Parathyroid adenoma (tissue), 2 donors: ENCODE data around the gene LSM7.
"Not testable (repeated sequence)": the region's sequence is repeated elsewhere in the genome, so short reads cannot be mapped to it uniquely, and the experiment has no call there.

ENCODE experiments used
- H2AFZ ChIP-seq: fragments of 300-600 bp; sonication (generic); one replicate; pipeline ENCODE4 v1.7.0; 2017; ENCODE audit warnings: antibody characterized with exemption, mild to moderate bottlenecking
- H3K27ac ChIP-seq: fragments of 300-600 bp; sonication (generic); one replicate; pipeline ENCODE4 v1.7.0; 2017
- H3K27me3 ChIP-seq: fragments of 300-600 bp; sonication (generic); one replicate; pipeline ENCODE4 v1.7.0; 2017; ENCODE audit warnings: low read length; ENCODE audit not compliant: control insufficient read depth, insufficient read depth
- H3K36me3 ChIP-seq: fragments of 300-600 bp; sonication (generic); one replicate; pipeline ENCODE4 v1.7.0; 2017; ENCODE audit warnings: low read length; ENCODE audit not compliant: control insufficient read depth, insufficient read depth
- H3K4me1 ChIP-seq: fragments of 300-600 bp; sonication (generic); one replicate; pipeline ENCODE4 v1.7.0; 2017; ENCODE audit warnings: control low read depth
- H3K4me2 ChIP-seq: fragments of 300-600 bp; sonication (generic); one replicate; pipeline ENCODE4 v1.7.0; 2017; ENCODE audit warnings: low read length
- H3K4me3 ChIP-seq: fragments of 300-600 bp; sonication (generic); one replicate; pipeline ENCODE4 v1.7.0; 2017; ENCODE audit warnings: low read depth, low read length
- H3K79me2 ChIP-seq: fragments of 300-600 bp; sonication (generic); one replicate; pipeline ENCODE4 v1.7.0; 2017; ENCODE audit warnings: control low read depth
- H3K9ac ChIP-seq: fragments of 300-600 bp; sonication (generic); one replicate; pipeline ENCODE4 v1.7.0; 2017; ENCODE audit warnings: mild to moderate bottlenecking
- H3K9me3 ChIP-seq: fragments of 300-600 bp; sonication (generic); one replicate; pipeline ENCODE4 v1.7.0; 2017; ENCODE audit warnings: low read length; ENCODE audit not compliant: control insufficient read depth
- CTCF ChIP-seq: fragments of 300-600 bp; sonication (generic); IDR thresholded peaks from one replicate; pipeline ENCODE4 v1.7.0; 2017; ENCODE audit warnings: antibody characterized with exemption, mild to moderate bottlenecking
- donor health status: primary hyperparathyroidism.

LSM7 gene

GRCh38 chr19:2282062-2282861 is 46.1 kb downstream of the LSM7 start, which contains the start of gene PEAK3:
TSS of gene PEAK3 (minus strand) at chr19:2282175. CDS start at chr19:2280931, 1,244 bp downstream.
- Histone ChIP-seq H3K27ac (no peak within 1 kb of the TSS), H3K4me2 (peak within 1 kb of the TSS; percentile 49), H2AFZ (peak within 1 kb of the TSS; percentile 33), H3K27me3 (no peaks in the 10 kb centered on the region), H3K4me3 (no peak within 1 kb of the TSS), H3K36me3 (no peaks in the 10 kb centered on the region), H3K9ac (no peak within 1 kb of the TSS), H3K79me2 (no peaks in the 10 kb centered on the region), H3K4me1 (no peaks in the 10 kb centered on the region), H3K9me3 (no peaks in the 10 kb centered on the region)
- no peak for TF ChIP-seq CTCF

GRCh38 chr19:2281265-2282061 is 46.9 kb downstream of the LSM7 start:
- H3K4me1 ChIP-seq, H3K9me3 ChIP-seq, H3K4me3 ChIP-seq, H3K27me3 ChIP-seq, H3K27ac ChIP-seq, H3K9ac ChIP-seq, H3K79me2 ChIP-seq, H3K36me3 ChIP-seq: not testable (repeated sequence)
- Histone ChIP-seq H3K4me2 (peak overlapping the region; percentile 49), H2AFZ (peak overlapping the region; percentile 33)

GRCh38 chr19:2280633-2281264 is 47.6 kb downstream of the LSM7 start:
- Histone ChIP-seq H3K36me3 (no peaks in the 10 kb centered on the region), H3K79me2 (no peaks in the 10 kb centered on the region), H3K4me1 (no peaks in the 10 kb centered on the region), H3K9ac (no peak overlapping the region), H3K4me3 (no peak overlapping the region), H3K27ac (no peak overlapping the region), H3K9me3 (no peaks in the 10 kb centered on the region), H2AFZ (no peak overlapping the region), H3K27me3 (no peaks in the 10 kb centered on the region), H3K4me2 (no peak overlapping the region)
- TF ChIP-seq CTCF: no peak

GRCh38 chr19:2278459-2279158 is 49.8 kb downstream of the LSM7 start:
- H3K9ac ChIP-seq: no peak overlapping the region
- no peak overlapping the region for H3K4me3 ChIP-seq
- no peak overlapping the region for H2AFZ ChIP-seq
- H3K36me3 ChIP-seq: no peaks in the 10 kb centered on the region
- H3K4me1 ChIP-seq: peaks cover 4% of the 10 kb centered on the region
- TF ChIP-seq CTCF: no peak
- no peaks in the 10 kb centered on the region for H3K27me3 ChIP-seq
- H3K9me3 ChIP-seq: no peaks in the 10 kb centered on the region
- H3K4me2 ChIP-seq: no peak overlapping the region
- H3K79me2 ChIP-seq: peaks cover 6% of the 10 kb centered on the region
- no peak overlapping the region for H3K27ac ChIP-seq
